ENCODE results near the gene SMAD9. TPM values are rescaled to one million over a fixed set of nuclear protein-coding genes. Genes with fewer than 3 reads are reported as not detected.

The SMAD9 gene
- total RNA-seq, 1 donor = 4.7 TPM

- Histone ChIP-seq H4K20me1 (ENCODE audit: insufficient read depth, low read length) (no peaks in the 10 kb centered on the region), H3K27ac (ENCODE audit: low read depth, low read length) (no peak overlapping the region), H3K79me2 (ENCODE audit: insufficient read depth, low read length) (no peaks in the 10 kb centered on the region), H3K36me3 (ENCODE audit: insufficient read depth, low read length) (peaks cover 26% of the 10 kb centered on the region), H3K4me2 (ENCODE audit: insufficient read depth, low read length) (no peak overlapping the region), H3K9me3 (ENCODE audit: low read depth, low read length) (no peaks in the 10 kb centered on the region), H2AFZ (ENCODE audit: low read length) (no peak overlapping the region), H3K4me1 (ENCODE audit: insufficient read depth, low read length) (no peaks in the 10 kb centered on the region), H3K4me3 (ENCODE audit: insufficient read depth, low read length) (no peak overlapping the region), H3K27me3 (ENCODE audit: insufficient read depth, low read length) (no peaks in the 10 kb centered on the region)
- TF ChIP-seq CTCF (IDR thresholded peaks at IDR 0.05; ENCODE audit: extremely low read depth, low read depth, low read length) = no peak
- no peak for DNase-seq (ENCODE audit: insufficient read length, low spot score, missing footprints)
These were observed 34.5 kb upstream of the SMAD9 start for GRCh38 chr13:36954542-36954941.

GRCh38 chr13:36950920-36951319, 30.9 kb upstream of the SMAD9 start:
- Histone ChIP-seq H3K9me3 (ENCODE audit: low read depth, low read length) (no peaks in the 10 kb centered on the region), H2AFZ (ENCODE audit: low read length) (no peak overlapping the region), H3K79me2 (ENCODE audit: insufficient read depth, low read length) (no peaks in the 10 kb centered on the region), H4K20me1 (ENCODE audit: insufficient read depth, low read length) (no peaks in the 10 kb centered on the region), H3K27ac (ENCODE audit: low read depth, low read length) (no peak overlapping the region), H3K27me3 (ENCODE audit: insufficient read depth, low read length) (no peaks in the 10 kb centered on the region), H3K4me3 (ENCODE audit: insufficient read depth, low read length) (no peak overlapping the region), H3K4me1 (ENCODE audit: insufficient read depth, low read length) (no peaks in the 10 kb centered on the region), H3K4me2 (ENCODE audit: insufficient read depth, low read length) (no peak overlapping the region), H3K36me3 (ENCODE audit: insufficient read depth, low read length) (peaks cover 22% of the 10 kb centered on the region)
- no peak for TF ChIP-seq CTCF (IDR thresholded peaks at IDR 0.05; ENCODE audit: extremely low read depth, low read depth, low read length)
- DNase-seq (ENCODE audit: insufficient read length, low spot score, missing footprints) = no peak

- H3K27ac ChIP-seq (ENCODE audit: low read depth, low read length) = no peak overlapping the region
- H3K79me2 ChIP-seq (ENCODE audit: insufficient read depth, low read length) = no peaks in the 10 kb centered on the region
- no peaks in the 10 kb centered on the region for H4K20me1 ChIP-seq (ENCODE audit: insufficient read depth, low read length)
- H3K36me3 ChIP-seq (ENCODE audit: insufficient read depth, low read length) = peaks cover 21% of the 10 kb centered on the region
- no peak for TF ChIP-seq CTCF (IDR thresholded peaks at IDR 0.05; ENCODE audit: extremely low read depth, low read depth, low read length)
- H3K4me3 ChIP-seq (ENCODE audit: insufficient read depth, low read length) = no peak overlapping the region
- no peaks in the 10 kb centered on the region for H3K9me3 ChIP-seq (ENCODE audit: low read depth, low read length)
- no peaks in the 10 kb centered on the region for H3K4me1 ChIP-seq (ENCODE audit: insufficient read depth, low read length)
- no peaks in the 10 kb centered on the region for H3K27me3 ChIP-seq (ENCODE audit: insufficient read depth, low read length)
- no peak overlapping the region for H2AFZ ChIP-seq (ENCODE audit: low read length)
- no peak for DNase-seq (ENCODE audit: insufficient read length, low spot score, missing footprints)
- H3K4me2 ChIP-seq (ENCODE audit: insufficient read depth, low read length) = no peak overlapping the region
These were observed 30.3 kb upstream of the SMAD9 start for GRCh38 chr13:36950330-36950729.

GRCh38 chr13:36945078-36945477, 25.0 kb upstream of the SMAD9 start:
- H2AFZ ChIP-seq (ENCODE audit: low read length) = no peak overlapping the region
- no peak for DNase-seq (ENCODE audit: insufficient read length, low spot score, missing footprints)
- H3K36me3 ChIP-seq (ENCODE audit: insufficient read depth, low read length) = peaks cover 6% of the 10 kb centered on the region
- H3K4me2 ChIP-seq (ENCODE audit: insufficient read depth, low read length) = no peak overlapping the region
- H3K4me1 ChIP-seq (ENCODE audit: insufficient read depth, low read length) = no peaks in the 10 kb centered on the region
- no peaks in the 10 kb centered on the region for H3K79me2 ChIP-seq (ENCODE audit: insufficient read depth, low read length)
- H4K20me1 ChIP-seq (ENCODE audit: insufficient read depth, low read length) = no peaks in the 10 kb centered on the region
- no peaks in the 10 kb centered on the region for H3K27me3 ChIP-seq (ENCODE audit: insufficient read depth, low read length)
- no peak for TF ChIP-seq CTCF (IDR thresholded peaks at IDR 0.05; ENCODE audit: extremely low read depth, low read depth, low read length)
- no peaks in the 10 kb centered on the region for H3K9me3 ChIP-seq (ENCODE audit: low read depth, low read length)
- H3K27ac ChIP-seq (ENCODE audit: low read depth, low read length) = no peak overlapping the region
- no peak overlapping the region for H3K4me3 ChIP-seq (ENCODE audit: insufficient read depth, low read length)

All from osteoblast (primary cell).